Measurements from ENCODE around the gene MICB.

The MICB gene

DNA sequence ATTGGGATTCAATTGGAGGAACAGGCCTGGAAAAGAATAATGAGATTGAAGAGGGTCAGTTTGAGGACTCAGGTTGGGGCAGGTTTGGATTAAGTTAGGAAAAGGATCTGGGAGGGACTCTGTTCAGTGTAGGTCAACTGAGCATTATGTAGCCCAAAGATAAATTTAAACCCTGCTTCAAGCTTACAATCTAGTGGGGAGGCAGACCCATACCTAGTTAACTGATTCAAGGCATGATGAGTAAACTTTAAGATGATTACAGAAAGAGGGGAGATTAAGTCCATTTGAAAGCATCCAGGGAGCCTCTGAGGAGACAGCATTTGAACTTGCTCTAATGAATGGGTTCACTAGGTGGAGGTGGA is 62.7 kb downstream of the MICB start:
- no peak for DNase-seq (ENCODE audit: low read depth in 3 of 3)

Measured in stimulated activated CD4-positive, alpha-beta T cell treated with anti-CD3 and anti-CD28 coated beads, TNF-alpha, amount 100 ng/mL, for 4 hours (primary cell).